ENCODE data around the gene ULK2. TPM values are rescaled to one million over a fixed set of nuclear protein-coding genes. Genes with fewer than 3 reads are reported as not detected.

ULK2 gene
- total RNA-seq, 2 donors from 2014 or later = 3.5 to 7.0 TPM

DNA sequence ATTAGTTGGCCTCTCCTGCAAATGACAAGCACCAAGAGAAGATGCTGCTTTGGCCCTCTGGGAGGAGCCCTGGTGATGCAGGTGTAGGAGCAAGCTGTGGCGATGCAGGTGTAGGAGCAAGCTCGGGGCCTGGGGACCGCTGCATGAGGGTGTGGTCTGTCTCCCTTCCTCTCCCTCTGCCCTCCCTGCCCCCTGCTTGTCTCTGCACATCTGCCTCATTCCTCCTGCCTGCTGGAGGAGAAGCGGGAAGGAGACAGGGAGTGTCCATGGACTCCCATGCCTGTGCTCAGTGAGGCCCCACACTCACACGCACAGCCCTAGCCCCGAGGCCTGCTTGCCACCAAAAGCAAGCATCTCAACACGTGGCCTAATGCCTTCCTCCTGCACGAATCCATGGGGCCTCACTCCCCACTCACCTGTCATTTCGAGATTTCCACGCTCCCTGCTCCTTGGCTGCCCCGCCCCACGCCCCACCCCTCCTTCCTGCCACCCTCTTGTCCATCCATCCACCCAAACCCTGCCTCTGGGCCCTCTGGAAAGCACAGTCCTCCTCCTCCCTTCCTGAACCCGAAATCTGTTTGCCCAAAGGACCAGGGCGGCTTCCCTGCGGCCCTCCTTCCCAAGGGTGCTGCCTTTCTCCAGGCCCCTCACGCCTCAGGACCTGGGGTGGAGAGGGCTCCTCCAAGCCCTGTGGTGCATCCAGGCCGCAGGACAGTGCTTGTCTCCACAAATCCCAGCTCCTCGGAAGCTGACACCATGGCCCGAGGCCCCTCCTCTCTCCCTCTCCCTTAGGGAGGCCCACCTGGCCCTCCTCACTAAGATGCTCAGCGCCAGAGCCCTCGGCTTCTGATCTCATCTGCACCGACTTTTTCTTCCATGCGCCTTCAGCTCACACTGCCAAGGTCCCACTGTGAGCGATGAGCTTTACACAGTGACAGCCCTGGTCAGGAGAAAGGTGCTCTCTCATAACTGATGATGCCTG, 107.9 kb downstream of the ULK2 start:
- intact Hi-C loops (cut with DNase I) = loop anchor here (10.0 kb wide), 2 partner anchors 105 to 395 kb away; partner anchors contain the start of gene B9D1
- Histone ChIP-seq H3K36me3 (no peaks in the 10 kb centered on the region), H3K27me3 (no peaks in the 10 kb centered on the region), H3K4me3 (no peak overlapping the region), H3K9me3 (no peaks in the 10 kb centered on the region), H3K27ac (no peak overlapping the region), H3K4me1 (no peaks in the 10 kb centered on the region), H3K9ac (ENCODE audit: low read depth in 2 of 2, low read length in 2 of 2) (no peak overlapping the region)
- DNase-seq = no peak
- TF ChIP-seq, protein P1, sequence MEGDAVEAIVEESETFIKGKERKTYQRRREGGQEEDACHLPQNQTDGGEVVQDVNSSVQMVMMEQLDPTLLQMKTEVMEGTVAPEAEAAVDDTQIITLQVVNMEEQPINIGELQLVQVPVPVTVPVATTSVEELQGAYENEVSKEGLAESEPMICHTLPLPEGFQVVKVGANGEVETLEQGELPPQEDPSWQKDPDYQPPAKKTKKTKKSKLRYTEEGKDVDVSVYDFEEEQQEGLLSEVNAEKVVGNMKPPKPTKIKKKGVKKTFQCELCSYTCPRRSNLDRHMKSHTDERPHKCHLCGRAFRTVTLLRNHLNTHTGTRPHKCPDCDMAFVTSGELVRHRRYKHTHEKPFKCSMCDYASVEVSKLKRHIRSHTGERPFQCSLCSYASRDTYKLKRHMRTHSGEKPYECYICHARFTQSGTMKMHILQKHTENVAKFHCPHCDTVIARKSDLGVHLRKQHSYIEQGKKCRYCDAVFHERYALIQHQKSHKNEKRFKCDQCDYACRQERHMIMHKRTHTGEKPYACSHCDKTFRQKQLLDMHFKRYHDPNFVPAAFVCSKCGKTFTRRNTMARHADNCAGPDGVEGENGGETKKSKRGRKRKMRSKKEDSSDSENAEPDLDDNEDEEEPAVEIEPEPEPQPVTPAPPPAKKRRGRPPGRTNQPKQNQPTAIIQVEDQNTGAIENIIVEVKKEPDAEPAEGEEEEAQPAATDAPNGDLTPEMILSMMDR (IDR thresholded peaks at IDR 0.05) = no peak

DNA sequence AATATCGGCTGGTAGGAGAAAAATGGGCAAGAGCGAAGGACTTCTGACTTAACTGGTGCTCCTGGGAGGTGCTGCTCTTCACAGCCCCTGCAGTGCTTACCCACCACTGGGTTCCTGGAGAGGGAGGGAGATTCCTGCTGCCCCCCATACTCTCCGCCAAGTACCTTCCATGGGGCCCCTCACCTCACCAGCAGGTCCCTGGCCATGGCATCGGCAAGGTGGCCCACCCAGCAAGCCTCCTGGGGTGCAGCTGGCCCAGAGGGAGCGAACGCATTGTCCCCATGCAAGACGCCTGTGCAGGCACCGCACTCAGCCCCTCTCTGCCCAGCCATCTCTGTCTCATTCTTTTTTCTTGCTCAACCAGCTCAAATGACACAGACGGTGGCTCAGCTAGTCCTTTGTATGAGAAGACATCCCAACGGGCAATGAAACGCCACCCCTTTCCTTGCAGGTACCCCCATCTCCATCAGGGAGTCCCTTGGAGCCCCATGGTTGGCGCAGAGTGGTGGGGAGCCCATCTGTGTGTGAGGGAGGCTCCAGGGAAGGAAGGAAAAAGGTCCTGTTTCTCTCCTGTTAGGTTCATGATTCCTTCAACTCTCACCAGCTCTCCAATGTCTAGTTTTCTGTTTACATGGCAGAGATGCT, 110.1 kb downstream of the ULK2 start:
- Histone ChIP-seq H3K4me3 (no peak overlapping the region), H3K36me3 (no peaks in the 10 kb centered on the region), H3K9ac (ENCODE audit: low read depth in 2 of 2, low read length in 2 of 2) (no peak overlapping the region), H3K27ac (no peak overlapping the region), H3K27me3 (no peaks in the 10 kb centered on the region), H3K9me3 (no peaks in the 10 kb centered on the region), H3K4me1 (no peaks in the 10 kb centered on the region)
- DNase-seq = no peak
- TF ChIP-seq, protein P1 (IDR thresholded peaks at IDR 0.05) = no peak
- intact Hi-C loops (cut with DNase I) = loop anchor here (10.0 kb wide), 1 partner anchor 103 kb away; no protein-coding TSS in a partner anchor

DNA sequence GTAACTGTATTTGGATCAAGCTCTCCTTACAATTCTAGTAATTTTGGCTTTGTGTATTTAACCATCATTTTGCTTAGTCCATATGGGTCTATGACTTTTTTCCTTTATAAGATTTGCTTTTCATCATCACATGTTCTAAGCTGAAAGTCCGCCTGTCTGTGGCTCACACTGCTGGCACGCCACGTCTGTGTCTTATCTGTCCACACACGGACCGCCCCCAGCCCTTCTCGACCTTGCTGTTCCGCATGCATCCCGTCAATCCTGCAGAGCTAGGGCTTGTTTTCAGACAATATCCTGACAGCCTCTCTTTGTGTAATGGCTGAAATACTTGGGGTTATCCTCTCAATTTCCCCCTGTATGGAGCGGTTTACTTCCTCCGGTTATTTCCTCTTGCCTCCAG, 111.2 kb downstream of the ULK2 start:
- no peaks in the 10 kb centered on the region for H3K9me3 ChIP-seq
- H3K27me3 ChIP-seq = no peaks in the 10 kb centered on the region
- H3K4me1 ChIP-seq = no peaks in the 10 kb centered on the region
- TF ChIP-seq, protein P1 (IDR thresholded peaks at IDR 0.05) = no peak
- H3K27ac ChIP-seq = no peak overlapping the region
- no peak for DNase-seq
- H3K36me3 ChIP-seq = no peaks in the 10 kb centered on the region
- intact Hi-C loops (cut with DNase I) = loop anchor here (10.0 kb wide), 1 partner anchor 102 kb away; no protein-coding TSS in a partner anchor
- H3K9ac ChIP-seq (ENCODE audit: low read depth in 2 of 2, low read length in 2 of 2) = no peak overlapping the region
- no peak overlapping the region for H3K4me3 ChIP-seq

DNA sequence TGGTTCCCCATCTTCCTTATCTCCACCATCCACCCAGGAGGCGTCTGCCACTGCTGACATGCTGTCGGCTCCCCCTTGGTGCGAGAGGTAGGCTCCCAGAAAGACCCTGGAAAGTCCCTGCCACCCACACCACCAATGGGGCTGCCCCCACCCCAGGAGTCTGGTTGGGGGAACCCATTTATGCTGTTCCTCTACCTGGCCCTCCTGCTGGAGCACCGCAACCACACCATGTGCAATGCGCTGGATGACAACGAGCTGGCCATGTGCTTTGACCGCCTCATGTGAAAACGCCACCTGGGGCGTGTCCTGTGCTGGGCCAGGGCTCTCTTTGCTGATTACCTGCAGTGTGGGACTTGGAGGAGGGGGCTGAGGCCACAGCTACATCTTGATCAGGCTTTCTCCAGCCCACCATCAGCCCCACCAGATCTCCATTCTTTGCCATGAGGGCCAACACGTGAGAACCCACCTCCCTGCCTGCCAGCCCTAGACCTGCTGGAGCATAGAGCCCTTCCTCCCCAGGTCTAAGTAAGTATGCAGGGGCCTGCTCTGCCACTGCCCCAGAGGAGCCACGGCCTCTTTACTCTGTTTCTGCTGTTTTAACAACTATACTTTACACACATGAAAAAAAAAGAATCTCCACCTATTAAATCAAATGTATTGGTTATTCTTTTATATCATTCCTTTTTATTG, 111.8 kb downstream of the ULK2 start:
- Histone ChIP-seq H3K4me1 (no peaks in the 10 kb centered on the region), H3K27ac (no peak overlapping the region), H3K9ac (ENCODE audit: low read depth in 2 of 2, low read length in 2 of 2) (no peak overlapping the region), H3K27me3 (no peaks in the 10 kb centered on the region), H3K4me3 (no peak overlapping the region), H3K9me3 (no peaks in the 10 kb centered on the region), H3K36me3 (no peaks in the 10 kb centered on the region)
- TF ChIP-seq, protein P1 (IDR thresholded peaks at IDR 0.05) = no peak
- intact Hi-C loops (cut with DNase I) = loop anchor here (10.0 kb wide), 1 partner anchor 101 kb away; no protein-coding TSS in a partner anchor
- peak; percentile 14 for DNase-seq

DNA sequence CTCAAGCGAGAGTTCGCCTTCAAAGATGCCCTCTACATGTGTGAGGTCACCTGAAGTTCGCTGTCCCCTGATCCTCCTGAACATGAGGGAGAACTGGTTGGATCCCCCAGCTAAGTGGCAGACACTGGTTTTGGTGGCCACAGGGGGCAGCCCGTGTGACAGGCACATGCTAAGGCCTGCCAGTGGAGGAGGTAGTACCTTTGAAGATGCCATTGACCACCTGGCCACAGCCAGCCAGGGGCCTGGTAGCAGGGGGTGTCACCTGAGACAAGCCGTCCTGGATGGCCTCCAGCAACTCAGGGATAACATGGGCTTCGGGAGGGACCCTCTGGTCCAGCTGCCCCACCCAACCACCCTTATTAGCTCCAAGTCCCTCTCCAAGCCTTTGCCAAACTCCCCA, 112.3 kb downstream of the ULK2 start:
- no peak overlapping the region for H3K27ac ChIP-seq
- H3K36me3 ChIP-seq = no peaks in the 10 kb centered on the region
- TF ChIP-seq, protein P1 (IDR thresholded peaks at IDR 0.05) = no peak
- DNase-seq = peak; percentile 15
- intact Hi-C loops (cut with DNase I) = loop anchor here (10.0 kb wide), 1 partner anchor 101 kb away; no protein-coding TSS in a partner anchor
- H3K4me1 ChIP-seq = no peaks in the 10 kb centered on the region
- no peak overlapping the region for H3K4me3 ChIP-seq
- no peaks in the 10 kb centered on the region for H3K9me3 ChIP-seq
- H3K9ac ChIP-seq (ENCODE audit: low read depth in 2 of 2, low read length in 2 of 2) = no peak overlapping the region
- H3K27me3 ChIP-seq = no peaks in the 10 kb centered on the region

All from colonic mucosa (tissue), 4 donors.